HCT116 (cell line): Measurements from ENCODE around the gene SLC39A5.

Experiments
- CTCF ChIP-seq, 3 experiments: fragments of 200-600 bp in 1 of 3; sonication (generic) in 1 of 3; IDR thresholded peaks in 2 of 3; conservative IDR thresholded peaks in 1 of 3; 2 replicates each; pipeline ENCODE4 v1.5.1; 2012 to 2017; ENCODE audit warnings: low read depth in 2 of 3, low read length in 2 of 3, antibody characterized with exemption in 1 of 3, borderline replicate concordance in 1 of 3, control low read depth in 1 of 3, mild to moderate bottlenecking in 1 of 3, mixed read lengths in 1 of 3, mixed run types in 1 of 3, moderate library complexity in 1 of 3; ENCODE audit not compliant: insufficient read depth in 1 of 3
- MAX ChIP-seq: IDR thresholded peaks from 2 replicates; pipeline ENCODE4 v1.6.1; 2012
- POLR2A ChIP-seq: IDR thresholded peaks from 2 replicates; pipeline ENCODE4 v1.7.0; 2011; ENCODE audit warnings: borderline replicate concordance; ENCODE audit not compliant: insufficient read depth, insufficient read length; ENCODE audit errors: extremely low read depth
- TCF7L2 ChIP-seq: IDR thresholded peaks from 2 replicates; pipeline ENCODE4 v1.7.0; 2011; ENCODE audit warnings: borderline replicate concordance, inconsistent platforms; ENCODE audit not compliant: insufficient read depth, insufficient read length; ENCODE audit errors: extremely low read depth

DNA sequence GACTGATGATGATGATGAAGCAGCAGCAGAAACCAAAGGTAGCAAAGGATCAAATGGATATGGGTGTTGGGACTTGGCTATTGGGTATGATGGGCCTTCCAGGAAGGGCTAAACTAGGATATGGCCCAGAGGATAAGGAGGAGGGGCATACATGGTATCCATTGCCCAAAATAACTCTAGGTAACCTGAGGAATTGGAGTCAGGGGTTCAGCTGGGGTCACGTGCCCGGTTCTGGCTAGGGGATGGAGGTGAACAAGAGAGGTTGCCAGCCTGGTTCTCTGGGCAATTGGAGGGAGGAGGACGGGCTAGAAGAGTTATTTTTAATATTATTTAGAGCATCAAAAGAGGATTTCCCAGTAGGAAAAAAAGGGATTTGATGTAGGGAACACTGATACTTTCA, 31.1 kb downstream of the SLC39A5 start:
- TF ChIP-seq TCF7L2 (no peak), POLR2A (no peak), MAX (no peak), CTCF (IDR thresholded peaks at IDR 0.05 in 2 of 3, conservative IDR thresholded peaks at IDR 0.05 in 1 of 3; ENCODE audit: borderline replicate concordance in 1 of 3, insufficient read depth in 1 of 3, low read depth in 2 of 3, low read length in 2 of 3) (no peak)
